ENCODE results near the gene CD58. TPM values are rescaled to one million over a fixed set of nuclear protein-coding genes. Genes with fewer than 3 reads are reported as not detected.

CD58 gene
- total and polyA plus RNA-seq, 12 donors: 17.2 to 44.3 (median 28.9) TPM

- WGBS, 2 donors: 83 to 86% methylated on average over 45 of the region's 45 CpGs
- DNase-seq (no peak), ATAC-seq (no peak)
- H3K36me3 ChIP-seq: peaks cover 0 to 91% (median 14%) of the 10 kb centered on the region in 9 donors
- no peaks in the 10 kb centered on the region for H3K27me3 ChIP-seq
- TF ChIP-seq CTCF (IDR thresholded peaks at IDR 0.05): no peak
- peaks cover 0 to 35% (median 0%) of the 10 kb centered on the region in 9 donors for H3K4me1 ChIP-seq
- intact Hi-C loops (cut with DNase I): no loop called here
- H3K9me3 ChIP-seq: no peaks in the 10 kb centered on the region
- H3K27ac ChIP-seq: no peak overlapping the region
- no peak overlapping the region for H3K4me3 ChIP-seq
Measured at GRCh38 chr1:116534014-116534739, 36.6 kb downstream of the CD58 start.

GRCh38 chr1:116533429-116533820, 37.4 kb downstream of the CD58 start:
- Histone ChIP-seq H3K27ac (no peak overlapping the region), H3K27me3 (no peaks in the 10 kb centered on the region), H3K36me3 (peaks cover 0 to 83% (median 14%) of the 10 kb centered on the region in 9 donors), H3K9me3 (no peaks in the 10 kb centered on the region), H3K4me1 (peaks cover 0 to 27% (median 0%) of the 10 kb centered on the region in 9 donors), H3K4me3 (no peak overlapping the region)
- ATAC-seq (no peak), DNase-seq (no peak)
- intact Hi-C loops (cut with DNase I): no loop called here
- 80 to 86% methylated on average over 3 of the region's 3 CpGs for WGBS, 2 donors
- TF ChIP-seq CTCF (IDR thresholded peaks at IDR 0.05): no peak

GRCh38 chr1:116532671-116533428, 38.0 kb downstream of the CD58 start:
- no peaks in the 10 kb centered on the region for H3K9me3 ChIP-seq
- no peaks in the 10 kb centered on the region for H3K27me3 ChIP-seq
- peak overlapping the region in 1 of 10 donors; percentile 31 for H3K27ac ChIP-seq
- intact Hi-C loops (cut with DNase I): no loop called here
- ATAC-seq: no peak
- peaks cover 0 to 78% (median 14%) of the 10 kb centered on the region in 9 donors for H3K36me3 ChIP-seq
- peak overlapping the region in 1 of 10 donors; percentile 5 for H3K4me3 ChIP-seq
- TF ChIP-seq CTCF (IDR thresholded peaks at IDR 0.05): no peak
- peaks cover 0 to 21% (median 0%) of the 10 kb centered on the region in 9 donors for H3K4me1 ChIP-seq
- WGBS, 2 donors: 97% methylated on average over 23 of the region's 23 CpGs
- DNase-seq: no peak

- no peaks in the 10 kb centered on the region for H3K27me3 ChIP-seq
- WGBS, 2 donors: 95 to 97% methylated on average over 13 of the region's 13 CpGs
- no peaks in the 10 kb centered on the region for H3K9me3 ChIP-seq
- no peak for ATAC-seq
- H3K36me3 ChIP-seq: peaks cover 0 to 68% (median 14%) of the 10 kb centered on the region in 9 donors
- intact Hi-C loops (cut with DNase I): no loop called here
- H3K4me3 ChIP-seq: no peak overlapping the region
- H3K27ac ChIP-seq: no peak overlapping the region
- no peak for DNase-seq
- H3K4me1 ChIP-seq: peaks cover 0 to 16% (median 0%) of the 10 kb centered on the region in 9 donors
- TF ChIP-seq CTCF (IDR thresholded peaks at IDR 0.05): no peak
Measured at GRCh38 chr1:116531917-116532316, 38.9 kb downstream of the CD58 start.
